HepG2 (cell line): ENCODE measurements around the gene ESYT1. TPM values are rescaled to one million over a fixed set of nuclear protein-coding genes. Genes with fewer than 3 reads are reported as not detected.
A peak's percentile ranks its signal among the peaks of the same experiment; 100 is the strongest.

Source experiments
- ADNP ChIP-seq: sonication (generic); formaldehyde crosslinking; IDR thresholded peaks from 2 replicates; pipeline ENCODE4 v1.4.0; 2020; ENCODE audit warnings: missing genetic modification reagents
- ARNTL ChIP-seq: sonication (generic); formaldehyde crosslinking; IDR thresholded peaks from 2 replicates; pipeline ENCODE4 v1.4.0; 2020; ENCODE audit warnings: mild to moderate bottlenecking, missing genetic modification reagents
- ATF1 ChIP-seq: IDR thresholded peaks from 2 replicates; pipeline ENCODE4 v1.6.1; 2016; ENCODE audit warnings: mild to moderate bottlenecking, control low read depth
- FOXK1 ChIP-seq: sonication (generic); formaldehyde crosslinking; IDR thresholded peaks from 2 replicates; pipeline ENCODE4 v1.4.0; 2020; ENCODE audit warnings: low read depth, missing genetic modification reagents, borderline replicate concordance
- GZF1 ChIP-seq: sonication (generic); formaldehyde crosslinking; IDR thresholded peaks from 2 replicates; pipeline ENCODE4 v1.5.1; 2020; ENCODE audit warnings: mild to moderate bottlenecking, missing genetic modification reagents
- HDAC2 ChIP-seq: sonication (generic); formaldehyde crosslinking; IDR thresholded peaks from 2 replicates; pipeline ENCODE4 v1.4.0; 2020; ENCODE audit warnings: missing genetic modification reagents
- HNF4A ChIP-seq: sonication (generic); formaldehyde crosslinking; IDR thresholded peaks from 2 replicates; pipeline ENCODE4 v1.4.0; 2020; ENCODE audit warnings: missing genetic modification reagents
- HOMEZ ChIP-seq: IDR thresholded peaks from 2 replicates; pipeline ENCODE4 v1.6.1; 2016; ENCODE audit warnings: low read depth
- IKZF4 ChIP-seq: sonication (generic); formaldehyde crosslinking; IDR thresholded peaks from 2 replicates; pipeline ENCODE4 v1.5.1; 2020; ENCODE audit warnings: borderline replicate concordance, mild to moderate bottlenecking, low read depth, missing genetic modification reagents; ENCODE audit errors: not compliant biosample characterization
- MAFG ChIP-seq: sonication (generic); formaldehyde crosslinking; IDR thresholded peaks from 2 replicates; pipeline ENCODE4 v1.5.1; 2020; ENCODE audit warnings: mild to moderate bottlenecking, missing genetic modification reagents
- MEF2D ChIP-seq: sonication (generic); formaldehyde crosslinking; IDR thresholded peaks from 2 replicates; pipeline ENCODE4 v1.5.1; 2020; ENCODE audit warnings: mild to moderate bottlenecking, missing genetic modification reagents
- MIER2 ChIP-seq: IDR thresholded peaks from 2 replicates; pipeline ENCODE4 v1.6.1; 2016; ENCODE audit warnings: missing biosample characterization, missing genetic modification reagents
- MIER3 ChIP-seq: IDR thresholded peaks from 2 replicates; pipeline ENCODE4 v1.6.1; 2016; ENCODE audit warnings: missing compliant biosample characterization, borderline replicate concordance
- NFE2L1 ChIP-seq: sonication (generic); formaldehyde crosslinking; IDR thresholded peaks from 2 replicates; pipeline ENCODE4 v1.4.0; 2020; ENCODE audit warnings: missing genetic modification reagents, mild to moderate bottlenecking, borderline replicate concordance
- NPAS2 ChIP-seq: sonication (generic); formaldehyde crosslinking; IDR thresholded peaks from 2 replicates; pipeline ENCODE4 v1.8.0; 2022; ENCODE audit warnings: mild to moderate bottlenecking, missing genetic modification reagents, borderline replicate concordance
- POLR2G ChIP-seq: fragments of 200-400 bp; formaldehyde crosslinking; IDR thresholded peaks from 2 replicates; pipeline ENCODE4 v1.6.1; 2018; ENCODE audit warnings: mild to moderate bottlenecking, low read depth, low read length, moderate library complexity
- WIZ ChIP-seq: sonication (generic); formaldehyde crosslinking; IDR thresholded peaks from 2 replicates; pipeline ENCODE4 v1.5.1; 2020; ENCODE audit warnings: mild to moderate bottlenecking, missing genetic modification reagents
- ZFAT ChIP-seq: sonication (generic); formaldehyde crosslinking; conservative IDR thresholded peaks from 2 replicates; pipeline ENCODE4 v1.8.1; 2023; ENCODE audit warnings: missing genetic modification reagents, inconsistent platforms
- ZFX ChIP-seq: sonication (generic); formaldehyde crosslinking; IDR thresholded peaks from 2 replicates; pipeline ENCODE4 v1.4.0; 2020; ENCODE audit warnings: mild to moderate bottlenecking, low read depth, missing genetic modification reagents, moderate library complexity
- ZMYM4 ChIP-seq: sonication (generic); formaldehyde crosslinking; IDR thresholded peaks from 2 replicates; pipeline ENCODE4 v1.8.1; 2023; ENCODE audit warnings: mild to moderate bottlenecking, missing genetic modification reagents
- ZNF121 ChIP-seq: sonication (generic); formaldehyde crosslinking; IDR thresholded peaks from 2 replicates; pipeline ENCODE4 v1.5.0; 2020; ENCODE audit warnings: mild to moderate bottlenecking, missing genetic modification reagents
- ZNF207 ChIP-seq: fragments of 450-650 bp; IDR thresholded peaks from 2 replicates; pipeline ENCODE4 v1.6.1; 2016; ENCODE audit warnings: antibody characterized with exemption, borderline replicate concordance
- ZNF296 ChIP-seq: sonication (generic); formaldehyde crosslinking; conservative IDR thresholded peaks from 2 replicates; pipeline ENCODE4 v1.5.0; 2020; ENCODE audit warnings: mild to moderate bottlenecking, missing genetic modification reagents
- ZNF3 ChIP-seq: IDR thresholded peaks from 2 replicates; pipeline ENCODE4 v1.7.0; 2017; ENCODE audit warnings: inconsistent platforms
- ZNF432 ChIP-seq: sonication (generic); formaldehyde crosslinking; IDR thresholded peaks from 2 replicates; pipeline ENCODE4 v1.5.0; 2020; ENCODE audit warnings: missing genetic modification reagents, mild to moderate bottlenecking, borderline replicate concordance
- ZNF546 ChIP-seq: sonication (generic); formaldehyde crosslinking; conservative IDR thresholded peaks from 2 replicates; pipeline ENCODE4 v1.8.1; 2023; ENCODE audit warnings: mild to moderate bottlenecking, missing genetic modification reagents
- ZNF570 ChIP-seq: sonication (generic); formaldehyde crosslinking; IDR thresholded peaks from 2 replicates; pipeline ENCODE4 v1.4.0; 2020; ENCODE audit warnings: mild to moderate bottlenecking, missing genetic modification reagents, borderline replicate concordance
- polyA plus RNA-seq, 8 experiments: library from polyadenylated mRNA; depleted of rRNA in 3 of 8; stranded (reverse) in 7 of 8; unstranded in 1 of 8; fragments of >200 nt; fragmentation: Illumina TruSeq in 4 of 8; extraction: Trizol in 4 of 8; gene quantifications; 2 replicates each; pipeline versions ENCODE4 v1.2.1 to v1.2.3, GENCODE V29; 2011 to 2016; ENCODE audit warnings: low read depth in 4 of 8, missing spikeins in 1 of 8, mixed read lengths in 1 of 8; ENCODE audit not compliant: insufficient read depth in 1 of 8
- total RNA-seq, 5 experiments: library from RNA; depleted of rRNA; stranded (reverse); fragments of >200 nt; fragmentation: Illumina TruSeq; extraction: Trizol; gene quantifications; 2 replicates each; pipeline ENCODE4 v1.2.3, GENCODE V29; 2016; ENCODE audit warnings: low read depth in 1 of 5
- TF ChIP-seq, protein P1 (sequence below): sonication (generic); formaldehyde crosslinking; IDR thresholded peaks from 2 replicates; pipeline ENCODE4 v1.5.0; 2020; ENCODE audit warnings: mild to moderate bottlenecking, missing genetic modification reagents

ESYT1 gene
- total and polyA plus RNA-seq, 2 of the 13 experiments (the other 11 are each of a cell fraction or from before 2014, with no cell fraction given) = 66.9 to 71.0 TPM

GRCh38 chr12:56080556-56081138 lies 47.4 kb upstream of the ESYT1 start (continued):
- no peak for TF ChIP-seq NPAS2 (CRISPR knock-in tag)
- TF ChIP-seq, protein P1, sequence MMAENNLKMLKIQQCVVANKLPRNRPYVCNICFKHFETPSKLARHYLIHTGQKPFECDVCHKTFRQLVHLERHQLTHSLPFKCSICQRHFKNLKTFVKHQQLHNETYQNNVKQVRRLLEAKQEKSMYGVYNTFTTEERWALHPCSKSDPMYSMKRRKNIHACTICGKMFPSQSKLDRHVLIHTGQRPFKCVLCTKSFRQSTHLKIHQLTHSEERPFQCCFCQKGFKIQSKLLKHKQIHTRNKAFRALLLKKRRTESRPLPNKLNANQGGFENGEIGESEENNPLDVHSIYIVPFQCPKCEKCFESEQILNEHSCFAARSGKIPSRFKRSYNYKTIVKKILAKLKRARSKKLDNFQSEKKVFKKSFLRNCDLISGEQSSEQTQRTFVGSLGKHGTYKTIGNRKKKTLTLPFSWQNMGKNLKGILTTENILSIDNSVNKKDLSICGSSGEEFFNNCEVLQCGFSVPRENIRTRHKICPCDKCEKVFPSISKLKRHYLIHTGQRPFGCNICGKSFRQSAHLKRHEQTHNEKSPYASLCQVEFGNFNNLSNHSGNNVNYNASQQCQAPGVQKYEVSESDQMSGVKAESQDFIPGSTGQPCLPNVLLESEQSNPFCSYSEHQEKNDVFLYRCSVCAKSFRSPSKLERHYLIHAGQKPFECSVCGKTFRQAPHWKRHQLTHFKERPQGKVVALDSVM (CRISPR knock-in tag) = peak; percentile 74
- TF ChIP-seq ARNTL = peak; percentile 67
- peak; percentile 51; the same call in 1 of the 2 replicates for TF ChIP-seq ZFX (CRISPR knock-in tag)
- TF ChIP-seq WIZ (CRISPR knock-in tag) = peak; percentile 76; the same call in 1 of the 2 replicates
- no peak for TF ChIP-seq IKZF4 (CRISPR knock-in tag)
- TF ChIP-seq HNF4A (CRISPR knock-in tag) = peak; percentile 87
- TF ChIP-seq GZF1 (CRISPR knock-in tag) = no peak
- peak; percentile 33; the same call in 1 of the 2 replicates for TF ChIP-seq MIER3 (CRISPR knock-in tag)
- no peak for TF ChIP-seq ZFAT (CRISPR knock-in tag)
- no peak for TF ChIP-seq ZNF570 (CRISPR knock-in tag)
- TF ChIP-seq POLR2G = peak; percentile 37
- TF ChIP-seq ZNF121 (CRISPR knock-in tag) = 0 out of 2 replicates have a peak, but pooled peaks have one; percentile 32
- TF ChIP-seq HDAC2 = peak; percentile 78; the same call in 1 of the 2 replicates
- TF ChIP-seq MIER2 (CRISPR knock-in tag) = peak; percentile 69; the same call in 1 of the 2 replicates
- TF ChIP-seq ZNF207 = no peak
- no peak; the same call in 1 of the 2 replicates for TF ChIP-seq FOXK1 (CRISPR knock-in tag)
- TF ChIP-seq ADNP (CRISPR knock-in tag) = 0 out of 2 replicates have a peak, but pooled peaks have one; percentile 67
- no peak; the same call in 1 of the 2 replicates for TF ChIP-seq ZMYM4 (CRISPR knock-in tag)
- no peak for TF ChIP-seq HOMEZ (CRISPR knock-in tag)
- TF ChIP-seq NFE2L1 (CRISPR knock-in tag) = no peak
- TF ChIP-seq ZNF296 (CRISPR knock-in tag) = no peak
- TF ChIP-seq ZNF546 (CRISPR knock-in tag) = peak; percentile 74
- TF ChIP-seq ATF1 (CRISPR knock-in tag) = no peak
- no peak; the same call in 1 of the 2 replicates for TF ChIP-seq ZNF3 (CRISPR knock-in tag)
- no peak for TF ChIP-seq ZNF432 (CRISPR knock-in tag)
- TF ChIP-seq MAFG = no peak
- TF ChIP-seq MEF2D (CRISPR knock-in tag) = 0 out of 2 replicates have a peak, but pooled peaks have one; percentile 46
